Measurements from ENCODE around the gene ACAA2.

- TF ChIP-seq POLR2A (IDR thresholded peaks at IDR 0.05): no peak
- TF ChIP-seq, protein P1, sequence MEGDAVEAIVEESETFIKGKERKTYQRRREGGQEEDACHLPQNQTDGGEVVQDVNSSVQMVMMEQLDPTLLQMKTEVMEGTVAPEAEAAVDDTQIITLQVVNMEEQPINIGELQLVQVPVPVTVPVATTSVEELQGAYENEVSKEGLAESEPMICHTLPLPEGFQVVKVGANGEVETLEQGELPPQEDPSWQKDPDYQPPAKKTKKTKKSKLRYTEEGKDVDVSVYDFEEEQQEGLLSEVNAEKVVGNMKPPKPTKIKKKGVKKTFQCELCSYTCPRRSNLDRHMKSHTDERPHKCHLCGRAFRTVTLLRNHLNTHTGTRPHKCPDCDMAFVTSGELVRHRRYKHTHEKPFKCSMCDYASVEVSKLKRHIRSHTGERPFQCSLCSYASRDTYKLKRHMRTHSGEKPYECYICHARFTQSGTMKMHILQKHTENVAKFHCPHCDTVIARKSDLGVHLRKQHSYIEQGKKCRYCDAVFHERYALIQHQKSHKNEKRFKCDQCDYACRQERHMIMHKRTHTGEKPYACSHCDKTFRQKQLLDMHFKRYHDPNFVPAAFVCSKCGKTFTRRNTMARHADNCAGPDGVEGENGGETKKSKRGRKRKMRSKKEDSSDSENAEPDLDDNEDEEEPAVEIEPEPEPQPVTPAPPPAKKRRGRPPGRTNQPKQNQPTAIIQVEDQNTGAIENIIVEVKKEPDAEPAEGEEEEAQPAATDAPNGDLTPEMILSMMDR (IDR thresholded peaks at IDR 0.05): no peak
Measured at GRCh38 chr18:49788327-49788898, 24.9 kb downstream of the ACAA2 start.
